CMK (cell line): ENCODE measurements around the gene VWA1.
"Not testable (repeated sequence)": the region's sequence is repeated elsewhere in the genome, so short reads cannot be mapped to it uniquely, and the experiment has no call there.

ENCODE experiments used
- DNase-seq: peaks from one replicate; pipeline ENCODE4 v3.0.0-alpha.2; 2010; ENCODE audit warnings: low read depth

VWA1 gene

DNA sequence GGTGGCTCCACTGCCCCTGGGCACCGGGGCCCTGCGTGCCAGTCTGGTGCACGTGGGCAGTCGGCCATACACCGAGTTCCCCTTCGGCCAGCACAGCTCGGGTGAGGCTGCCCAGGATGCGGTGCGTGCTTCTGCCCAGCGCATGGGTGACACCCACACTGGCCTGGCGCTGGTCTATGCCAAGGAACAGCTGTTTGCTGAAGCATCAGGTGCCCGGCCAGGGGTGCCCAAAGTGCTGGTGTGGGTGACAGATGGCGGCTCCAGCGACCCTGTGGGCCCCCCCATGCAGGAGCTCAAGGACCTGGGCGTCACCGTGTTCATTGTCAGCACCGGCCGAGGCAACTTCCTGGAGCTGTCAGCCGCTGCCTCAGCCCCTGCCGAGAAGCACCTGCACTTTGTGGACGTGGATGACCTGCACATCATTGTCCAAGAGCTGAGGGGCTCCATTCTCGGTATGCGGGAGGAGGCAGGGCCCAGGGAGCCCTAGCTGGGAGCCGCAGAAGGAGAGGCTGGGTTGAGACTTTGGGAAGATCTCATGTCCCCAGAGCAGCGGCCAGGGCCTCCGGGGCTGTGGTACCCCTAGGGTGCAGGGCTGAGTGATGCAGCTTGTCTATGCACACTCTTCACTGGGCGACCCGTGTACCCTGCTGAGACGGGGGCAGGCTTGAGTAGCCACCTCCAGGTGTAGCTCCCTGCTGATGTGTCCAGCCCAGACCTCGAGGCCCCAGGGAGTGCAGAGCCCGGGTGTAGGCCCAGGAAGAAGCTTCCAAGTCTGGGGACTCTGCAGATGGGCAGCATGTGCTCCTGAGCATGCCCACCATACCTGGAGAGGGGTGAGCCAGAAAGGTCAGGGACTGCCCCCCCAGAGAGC lies 1.8 kb downstream of the VWA1 start:
- DNase-seq = no peak

DNA sequence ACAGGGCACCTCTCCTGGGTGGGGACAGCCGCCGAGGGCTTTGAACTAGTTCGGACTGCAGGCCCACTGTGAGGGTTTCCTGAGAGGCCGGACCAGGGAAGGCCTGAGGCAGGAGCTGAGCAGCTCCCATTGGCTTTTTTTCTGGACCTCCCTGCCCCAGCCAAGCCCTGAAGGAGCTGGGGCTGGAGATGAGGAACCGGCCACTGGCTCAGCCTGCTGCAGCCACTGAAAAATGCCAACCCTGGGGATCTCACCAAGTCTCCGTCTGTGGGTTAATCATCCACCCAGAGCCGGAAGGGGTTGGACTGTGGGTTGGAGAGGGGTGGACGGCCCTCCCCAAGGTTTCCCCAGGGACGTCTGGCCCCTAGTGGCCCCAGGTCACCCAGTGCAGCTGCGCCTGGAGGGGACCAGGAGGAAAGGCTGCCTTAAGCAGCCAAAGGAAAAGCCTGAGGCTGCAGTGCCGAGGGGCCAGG lies 2.5 kb downstream of the VWA1 start:
- DNase-seq = peak; percentile 95

DNA sequence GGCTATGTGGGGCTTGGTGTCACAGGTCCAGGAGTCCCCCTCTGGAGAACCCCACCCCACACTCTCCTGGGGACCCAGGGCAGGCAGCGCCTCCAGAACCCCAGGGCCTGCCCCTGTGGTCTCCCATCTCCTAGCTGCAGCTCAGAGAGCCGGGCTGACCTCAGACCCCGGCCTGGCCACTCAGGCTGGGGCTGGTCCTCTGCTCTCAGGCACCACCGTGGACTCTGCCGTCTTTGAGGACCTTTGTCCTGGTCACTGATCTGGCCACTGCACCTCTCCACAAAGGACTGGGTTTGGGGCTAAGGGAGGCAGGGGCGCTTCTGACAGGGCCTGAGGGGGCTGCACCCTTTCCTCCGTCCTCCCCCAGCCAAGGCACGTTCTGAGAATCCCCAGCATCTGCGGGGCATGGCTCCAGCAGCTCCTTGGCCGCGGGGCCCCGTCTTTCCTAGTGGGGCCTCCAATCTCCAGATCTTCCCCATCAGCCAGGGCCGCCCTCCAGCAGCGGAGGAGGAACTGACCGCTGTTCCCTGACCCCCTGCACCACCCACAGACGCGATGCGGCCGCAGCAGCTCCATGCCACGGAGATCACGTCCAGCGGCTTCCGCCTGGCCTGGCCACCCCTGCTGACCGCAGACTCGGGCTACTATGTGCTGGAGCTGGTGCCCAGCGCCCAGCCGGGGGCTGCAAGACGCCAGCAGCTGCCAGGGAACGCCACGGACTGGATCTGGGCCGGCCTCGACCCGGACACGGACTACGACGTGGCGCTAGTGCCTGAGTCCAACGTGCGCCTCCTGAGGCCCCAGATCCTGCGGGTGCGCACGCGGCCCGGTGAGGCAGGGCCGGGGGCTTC lies 3.3 kb downstream of the VWA1 start:
- peak; percentile 70 for DNase-seq

DNA sequence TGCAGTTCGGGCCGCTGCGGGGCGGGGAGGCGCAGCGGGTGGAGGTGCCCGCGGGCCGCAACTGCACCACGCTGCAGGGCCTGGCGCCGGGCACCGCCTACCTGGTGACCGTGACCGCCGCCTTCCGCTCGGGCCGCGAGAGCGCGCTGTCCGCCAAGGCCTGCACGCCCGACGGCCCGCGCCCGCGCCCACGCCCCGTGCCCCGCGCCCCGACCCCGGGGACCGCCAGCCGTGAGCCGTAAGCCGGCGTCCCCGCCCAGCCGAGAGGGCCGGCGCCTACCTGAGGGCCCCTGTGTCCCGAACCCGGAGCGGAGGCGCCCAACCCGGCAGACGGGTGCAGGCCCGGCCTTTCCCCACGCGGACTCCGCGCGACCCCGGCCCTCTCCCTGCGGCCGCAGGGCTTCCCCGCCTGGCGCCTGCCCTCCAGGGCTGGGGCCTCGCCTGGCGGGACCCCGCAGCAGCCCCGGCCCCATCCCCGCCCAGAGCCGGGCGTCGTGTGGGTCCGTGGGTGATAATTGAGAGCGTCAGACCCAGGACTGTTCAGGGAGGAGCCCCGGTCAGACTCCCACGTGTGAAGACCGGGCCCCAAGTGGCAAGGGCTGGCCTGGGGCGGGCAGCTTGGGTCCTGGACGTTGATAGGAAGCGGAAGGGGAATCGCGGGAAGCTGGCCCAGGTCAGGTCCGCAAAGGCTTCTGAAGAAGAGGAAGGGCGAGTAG lies 4.2 kb downstream of the VWA1 start:
- no peak for DNase-seq

DNA sequence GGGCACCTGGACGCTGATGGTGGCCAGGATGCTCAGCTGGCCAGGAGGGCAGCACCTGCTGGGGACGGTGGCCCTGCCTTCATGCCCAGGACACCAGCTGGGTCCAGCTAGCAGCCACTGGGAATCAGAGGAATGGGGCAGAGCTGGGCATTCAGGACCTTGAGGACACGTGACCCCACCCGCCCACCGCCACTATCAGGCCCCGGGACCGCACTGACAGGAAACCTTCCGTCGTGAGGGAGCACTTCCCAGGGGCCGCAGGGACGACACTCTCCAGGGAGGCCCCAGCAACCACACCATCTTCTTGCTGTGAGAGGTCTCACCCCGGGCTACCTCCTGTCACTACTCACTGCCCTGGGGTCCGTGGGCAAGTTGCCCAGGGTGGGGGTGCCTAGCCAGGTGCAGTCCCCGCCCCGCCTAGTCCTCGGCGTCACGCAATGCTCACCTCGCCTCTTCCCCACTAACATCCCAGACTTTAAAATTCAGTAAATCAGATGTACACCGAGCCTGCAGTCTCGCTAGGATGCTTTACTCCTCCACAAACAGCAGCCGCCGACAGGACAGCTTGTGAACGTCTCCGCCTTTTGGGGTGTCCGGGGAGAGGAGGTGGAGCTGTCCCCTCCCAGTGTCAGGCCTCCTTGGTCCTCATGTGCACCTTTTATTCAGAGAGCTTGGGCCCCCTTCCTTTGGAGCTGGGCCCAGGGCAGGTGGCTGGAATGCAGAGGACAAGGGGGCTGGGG lies 4.9 kb downstream of the VWA1 start:
- DNase-seq = no peak

DNA sequence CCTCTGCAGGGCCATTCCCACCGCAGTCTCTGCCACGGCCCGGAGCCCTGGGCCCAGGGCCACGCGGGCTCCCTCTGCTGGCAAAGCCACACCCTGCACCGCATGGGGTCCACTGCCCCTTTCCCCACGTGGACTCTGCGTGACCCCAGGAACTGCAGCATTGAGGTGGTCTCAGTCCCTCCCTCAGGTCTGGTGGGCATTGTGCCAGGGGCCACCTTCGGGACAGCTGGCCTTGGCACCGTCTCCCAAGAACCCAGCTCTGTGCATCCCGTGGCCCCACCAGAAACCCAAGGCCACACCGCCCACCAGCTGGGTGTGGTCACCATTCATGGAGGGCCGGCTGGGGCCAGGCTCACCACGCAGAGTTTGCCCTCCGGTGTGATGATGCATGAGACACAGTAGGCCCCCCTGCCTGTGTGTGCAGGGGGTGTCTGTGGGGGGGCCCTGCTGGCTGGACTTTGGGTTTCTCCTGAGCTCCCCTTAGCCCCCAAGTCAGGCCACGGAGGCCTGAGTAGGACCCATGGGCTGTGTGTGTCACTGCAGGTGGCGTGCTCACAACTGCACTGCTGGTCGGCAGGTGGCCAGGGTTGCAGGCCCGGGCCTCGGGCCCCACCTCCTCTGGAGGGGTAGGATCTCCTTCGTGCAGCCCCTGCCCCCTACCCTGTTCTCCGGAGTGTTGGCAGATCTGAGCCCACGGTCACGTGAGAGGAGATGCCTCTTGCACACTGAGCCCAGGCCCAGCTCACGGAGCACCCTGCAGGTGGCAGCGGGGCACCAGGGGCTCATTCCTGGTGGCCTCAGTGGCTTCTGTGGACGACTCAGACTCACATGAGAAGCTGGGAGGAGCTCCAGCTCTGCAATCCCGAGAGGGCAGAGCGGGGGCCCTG lies 5.8 kb downstream of the VWA1 start:
- no peak for DNase-seq

DNA sequence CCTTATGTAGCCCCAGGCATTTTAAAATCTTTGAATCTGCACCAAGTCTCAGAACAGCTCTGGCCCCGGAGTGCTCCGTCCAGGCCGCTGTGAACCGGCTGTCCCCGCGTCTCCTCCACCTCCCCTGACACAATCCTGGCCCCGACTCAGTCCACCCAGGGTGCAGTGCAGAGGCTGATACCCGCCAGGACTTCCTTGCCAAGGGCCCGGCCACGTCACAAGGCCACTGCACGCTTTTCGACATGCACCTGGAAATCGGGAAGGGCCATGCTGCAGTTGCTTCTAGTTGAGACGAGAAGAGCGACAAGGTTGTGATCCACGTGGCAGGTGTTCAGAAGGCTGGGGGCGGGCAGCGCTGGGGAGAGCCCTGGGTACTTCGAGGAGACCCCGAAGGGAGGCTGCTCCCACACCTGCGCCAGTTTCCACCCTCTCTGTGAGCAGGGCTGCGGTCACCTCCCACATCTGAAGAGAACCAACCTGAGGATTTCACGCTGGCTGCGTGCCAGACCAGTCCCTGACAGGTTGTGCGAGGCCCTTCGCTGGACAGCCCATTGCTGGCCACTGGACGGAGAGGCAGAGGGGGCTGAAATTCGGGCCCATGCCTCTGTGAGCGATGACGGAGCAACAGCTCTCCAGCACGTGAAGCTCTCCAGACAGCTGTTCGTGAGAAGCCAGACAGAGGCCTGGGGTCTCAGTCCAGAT lies 6.7 kb downstream of the VWA1 start:
- no peak for DNase-seq

DNA sequence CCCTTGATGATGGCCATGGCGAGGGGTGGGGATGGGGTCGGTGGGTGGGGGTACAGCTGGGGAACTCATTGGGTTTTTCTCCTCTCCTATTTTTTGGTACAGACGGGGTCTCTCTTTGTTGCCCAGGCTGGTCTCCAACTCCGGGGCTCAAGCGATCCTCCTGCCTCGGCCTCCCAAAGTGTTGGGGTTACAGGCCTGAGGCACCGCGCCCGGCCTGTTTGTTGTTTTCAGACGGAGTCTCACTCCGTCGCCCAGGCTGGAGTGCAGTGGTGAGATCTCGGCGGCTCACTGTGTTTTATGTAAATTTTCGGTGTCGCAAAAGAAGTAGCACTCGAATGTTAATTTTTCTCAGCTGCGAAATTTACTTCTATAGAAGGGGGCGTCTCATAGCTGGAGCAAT lies 11.1 kb downstream of the VWA1 start:
- not testable (repeated sequence) for DNase-seq

DNA sequence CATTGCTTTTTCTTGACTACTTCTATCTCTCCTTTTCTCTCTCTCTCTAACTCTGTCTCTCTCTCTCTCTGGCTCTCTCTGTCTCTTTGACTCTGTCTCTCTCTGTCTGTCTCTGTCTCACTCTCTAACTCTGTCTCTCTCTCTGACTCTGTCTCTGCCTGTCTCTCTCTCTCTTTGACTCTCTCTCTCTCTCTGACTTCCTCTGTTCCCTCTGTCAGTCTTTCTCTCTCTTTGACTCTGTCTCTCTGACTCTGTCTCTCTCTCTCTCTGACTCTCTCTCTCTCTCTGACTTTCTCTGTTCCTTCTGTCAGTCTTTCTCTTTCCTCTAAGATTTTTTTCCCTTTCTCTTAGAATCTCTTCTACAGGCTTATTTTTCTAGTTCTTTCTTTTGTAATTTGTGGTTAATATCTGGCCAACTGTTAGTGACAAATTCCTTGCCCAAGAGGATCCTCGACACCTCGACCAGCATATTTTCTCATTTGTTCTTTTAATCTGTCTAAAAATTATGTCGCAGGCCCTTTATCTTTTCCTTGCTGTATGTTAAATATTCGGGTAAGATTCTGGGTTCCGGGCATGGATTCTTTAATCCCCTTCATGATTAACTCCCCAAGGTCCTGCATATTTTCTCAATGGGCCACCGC lies 13.7 kb downstream of the VWA1 start, which contains the start of gene ATAD3C:
TSS of gene ATAD3C (plus strand) at position 591 of the 641 bp plus-strand sequence. CDS start 995 bp downstream, outside the sequence.
- no peak for DNase-seq

DNA sequence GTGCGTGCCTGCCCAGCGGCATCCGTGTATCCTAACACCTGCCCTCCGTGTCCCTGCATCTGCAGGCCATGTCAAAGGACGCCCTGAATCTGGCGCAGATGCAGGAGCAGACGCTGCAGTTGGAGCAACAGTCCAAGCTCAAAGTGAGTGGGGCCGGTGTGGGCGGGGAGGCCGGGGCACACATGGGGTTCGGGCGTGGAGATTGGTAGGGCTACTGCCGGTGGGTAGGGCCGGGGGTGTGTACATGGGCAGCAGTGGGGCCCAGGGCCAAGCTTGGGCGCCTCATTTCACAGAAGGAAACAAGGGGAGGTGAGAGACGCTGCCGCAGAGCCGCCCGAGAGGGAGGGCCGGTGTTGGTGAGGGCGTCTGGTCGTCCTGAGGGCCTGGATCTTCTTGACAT lies 15.1 kb downstream of the VWA1 start:
- DNase-seq = not testable (repeated sequence)

DNA sequence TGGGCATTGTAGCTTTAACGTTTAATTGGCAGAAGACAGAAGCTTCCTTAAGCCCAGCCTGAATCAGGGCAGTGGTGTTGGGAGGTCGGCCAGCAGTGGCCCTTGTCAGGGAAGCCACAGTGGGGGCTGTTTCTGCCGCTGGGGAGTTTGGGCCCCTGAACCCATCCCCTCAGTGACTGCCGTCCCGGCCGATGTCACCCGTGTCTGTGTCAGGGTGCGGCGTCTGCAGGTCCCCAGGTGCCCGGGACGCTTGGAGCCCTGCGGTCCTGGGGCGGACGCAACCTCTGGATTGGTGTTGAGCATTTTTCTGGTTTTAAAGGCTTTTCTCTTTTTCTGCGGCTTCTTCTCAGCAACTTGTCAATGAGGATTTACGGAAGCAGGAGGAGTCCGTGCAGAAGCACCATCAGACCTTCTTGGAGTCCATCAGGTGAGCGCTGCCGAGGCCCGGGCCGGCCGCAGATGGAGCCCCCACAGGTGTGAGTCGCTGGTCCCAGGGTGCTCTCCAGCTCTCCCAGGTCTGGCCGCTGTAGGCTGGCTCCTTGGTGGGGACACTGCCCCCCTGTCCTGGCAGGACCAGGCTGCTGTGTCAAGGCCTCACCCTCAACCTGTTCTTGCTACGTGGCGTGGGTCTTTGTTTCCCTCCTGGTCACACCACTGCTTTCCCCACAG lies 16.3 kb downstream of the VWA1 start:
- DNase-seq = no peak

DNA sequence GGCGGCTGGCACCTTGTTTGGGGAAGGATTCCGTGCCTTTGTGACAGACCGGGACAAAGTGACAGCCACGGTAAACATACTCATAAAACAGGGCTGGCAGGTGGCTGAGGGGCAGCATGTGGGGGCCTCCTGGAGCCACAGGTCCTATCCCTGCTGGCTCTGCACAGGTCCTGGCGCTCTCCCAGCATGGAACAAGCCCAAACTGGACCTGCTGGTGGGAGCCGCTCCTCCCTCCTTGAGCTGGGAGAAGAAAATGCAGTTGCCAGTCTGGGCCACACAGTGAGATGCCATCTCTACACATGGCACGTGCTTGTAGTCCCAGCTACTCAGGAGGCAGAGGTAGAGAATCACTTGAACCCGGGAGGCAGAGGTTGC lies 16.9 kb downstream of the VWA1 start:
- DNase-seq = not testable (repeated sequence)

DNA sequence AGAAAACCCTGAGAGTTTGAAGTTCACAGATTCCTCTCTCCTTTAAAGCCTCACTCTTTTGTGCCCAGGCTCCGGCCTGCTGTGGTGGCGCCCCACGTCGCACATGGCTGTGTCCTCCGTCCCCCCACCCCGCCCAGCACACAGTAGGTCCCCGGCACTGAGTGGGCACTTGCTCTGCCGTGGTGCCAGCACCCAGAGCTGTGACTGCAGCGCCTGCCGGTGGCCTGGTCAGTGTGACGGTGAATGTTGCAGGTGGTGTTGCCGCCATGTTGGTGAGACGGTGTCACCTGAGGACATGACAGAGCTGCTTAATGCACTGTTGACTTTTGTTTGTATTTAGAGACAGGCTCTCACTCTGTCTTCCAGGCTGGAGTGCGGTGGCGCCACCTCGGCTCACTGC lies 17.4 kb downstream of the VWA1 start:
- DNase-seq = no peak

DNA sequence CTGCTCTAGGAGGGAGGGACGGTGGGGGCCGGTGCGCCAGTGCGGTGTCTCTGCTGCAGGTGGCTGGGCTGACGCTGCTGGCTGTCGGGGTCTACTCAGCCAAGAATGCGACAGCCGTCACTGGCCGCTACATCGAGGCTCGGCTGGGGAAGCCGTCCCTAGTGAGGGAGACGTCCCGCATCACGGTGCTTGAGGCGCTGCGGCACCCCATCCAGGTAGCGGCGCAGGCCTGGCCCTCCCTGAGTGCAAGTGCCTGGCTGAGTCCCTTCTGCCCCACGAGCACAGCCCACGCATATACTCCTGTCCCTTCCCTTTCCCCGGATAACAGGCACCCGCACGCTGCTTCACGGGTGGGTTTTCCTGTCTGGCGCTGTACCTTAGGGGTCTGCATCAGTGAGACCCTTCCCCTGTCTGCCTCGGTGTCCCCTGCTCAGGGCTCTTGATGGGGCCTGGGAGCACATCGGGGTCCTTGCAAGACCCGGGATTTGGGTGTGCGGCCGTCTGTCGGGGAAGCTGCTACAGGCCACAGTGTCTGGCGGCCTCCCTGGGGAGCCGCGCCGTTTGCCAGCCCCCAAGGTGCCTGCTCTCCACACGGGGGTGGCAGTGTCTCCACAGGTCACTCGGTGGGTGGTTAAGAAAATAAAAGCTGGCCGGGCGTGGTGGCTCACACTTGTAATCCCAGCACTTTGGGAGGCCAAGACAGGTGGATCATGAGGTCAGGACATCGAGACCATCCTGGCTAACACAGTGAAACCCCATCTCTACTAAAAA lies 19.0 kb downstream of the VWA1 start:
- DNase-seq = not testable (repeated sequence)

DNA sequence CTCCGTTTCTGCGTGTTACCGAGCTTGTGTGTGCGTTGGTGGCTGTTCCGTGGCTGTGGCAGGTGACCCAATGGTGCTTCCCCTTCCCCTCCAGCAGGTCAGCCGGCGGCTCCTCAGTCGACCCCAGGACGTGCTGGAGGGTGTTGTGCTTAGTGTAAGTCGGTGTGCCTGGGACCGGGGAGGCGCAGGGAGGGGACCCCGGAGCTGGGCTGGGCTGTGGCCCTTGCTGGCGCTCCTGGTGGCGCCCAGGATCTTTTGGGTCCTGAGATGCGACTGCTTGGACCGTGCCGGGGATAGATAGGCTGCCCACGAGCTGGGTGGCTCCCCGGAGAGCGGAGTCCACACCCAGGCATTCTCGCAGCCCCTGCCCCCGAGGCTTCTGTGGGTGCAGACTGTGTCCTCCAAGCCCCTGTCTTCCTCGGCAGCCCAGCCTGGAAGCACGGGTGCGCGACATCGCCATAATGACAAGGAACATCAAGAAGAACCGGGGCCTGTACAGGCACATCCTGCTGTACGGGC lies 19.9 kb downstream of the VWA1 start:
- DNase-seq = no peak

DNA sequence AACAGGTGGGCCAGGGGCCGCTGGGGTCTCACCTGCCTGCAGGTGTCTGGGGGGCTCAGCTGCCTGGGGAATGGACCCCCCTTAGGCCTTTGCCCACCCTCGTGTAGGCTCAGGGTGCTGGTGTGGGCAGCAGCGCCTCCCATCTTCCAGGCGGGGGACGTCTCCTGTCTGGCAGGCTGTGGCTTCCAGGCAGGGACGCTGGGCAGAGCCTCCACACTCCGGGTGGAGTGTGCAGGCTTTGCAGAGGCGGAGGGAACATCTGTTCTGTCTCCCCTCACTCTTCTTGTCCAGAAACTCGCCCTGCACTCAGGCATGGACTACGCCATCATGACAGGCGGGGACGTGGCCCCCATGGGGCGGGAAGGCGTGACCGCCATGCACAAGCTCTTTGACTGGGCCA lies 20.4 kb downstream of the VWA1 start:
- DNase-seq = not testable (repeated sequence)

DNA sequence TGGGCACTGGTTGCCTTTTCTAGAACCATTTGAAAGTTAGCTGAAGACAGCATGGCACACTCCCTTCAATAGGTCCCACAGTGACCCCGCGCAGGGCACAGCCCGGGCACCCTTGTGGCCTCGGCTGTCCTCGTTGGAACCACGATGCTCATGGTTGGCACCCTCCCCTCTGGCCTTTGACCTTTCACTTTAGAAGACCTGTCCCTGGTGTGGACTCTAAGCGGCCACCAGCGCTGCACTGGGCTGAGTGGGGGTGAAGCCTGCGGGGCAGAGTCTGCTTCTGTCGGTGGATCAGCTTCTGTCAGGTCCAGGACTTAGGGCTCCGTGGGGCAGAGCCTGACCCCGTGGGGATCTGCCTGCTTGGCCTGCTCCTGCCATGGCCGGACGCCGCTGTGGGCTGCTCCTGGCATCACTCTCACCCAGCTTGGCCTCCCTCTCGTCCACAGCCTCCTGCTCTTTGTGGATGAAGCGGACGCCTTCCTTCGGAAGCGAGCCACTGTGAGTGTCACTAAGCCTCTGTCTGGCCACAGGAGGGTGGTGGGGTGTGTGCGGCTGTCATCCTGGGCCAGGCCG lies 21.3 kb downstream of the VWA1 start:
- not testable (repeated sequence) for DNase-seq
